HEK293T (cell line): ENCODE results near the gene LARP4B.

Source experiments
- CTCF ChIA-PET: fragments of 350-600 bp; formaldehyde crosslinking; extraction: SDS; loops from one replicate; lab custom pipeline; 2021; ENCODE audit warnings: antibody characterized with exemption, inconsistent platforms; lab: Yijun Ruan, JAX
- POLR2A ChIA-PET: fragments of 350-600 bp; formaldehyde crosslinking; extraction: SDS; loops from one replicate; lab custom pipeline; 2020; ENCODE audit warnings: antibody characterized with exemption, inconsistent platforms; lab: Yijun Ruan, JAX
- DNase-seq: peaks from one replicate; pipeline ENCODE4 v3.0.0; 2012; ENCODE audit warnings: mixed read lengths; ENCODE audit errors: extremely low spot score
- ARNT ChIP-seq: fragments of 450-650 bp; IDR thresholded peaks from 2 replicates; pipeline ENCODE4 v1.6.1; 2017; ENCODE audit warnings: mild to moderate bottlenecking
- BHLHE40 ChIP-seq: fragments of 450-650 bp; IDR thresholded peaks from 2 replicates; pipeline ENCODE4 v1.6.1; 2016; ENCODE audit warnings: mild to moderate bottlenecking, moderate library complexity, borderline replicate concordance
- CTBP1 ChIP-seq: fragments of 450-650 bp; IDR thresholded peaks from 2 replicates; pipeline ENCODE4 v1.6.1; 2016; ENCODE audit warnings: borderline replicate concordance
- ELF4 ChIP-seq: fragments of 450-650 bp; IDR thresholded peaks from 2 replicates; pipeline ENCODE4 v1.6.1; 2017; ENCODE audit warnings: antibody characterized with exemption
- FOXA1 ChIP-seq: fragments of 450-650 bp; IDR thresholded peaks from 2 replicates; pipeline ENCODE4 v1.6.1; 2016; ENCODE audit warnings: mild to moderate bottlenecking
- FOXK2 ChIP-seq: fragments of 450-650 bp; IDR thresholded peaks from 2 replicates; pipeline ENCODE4 v1.6.1; 2016; ENCODE audit warnings: mild to moderate bottlenecking
- FOXM1 ChIP-seq: fragments of 450-650 bp; IDR thresholded peaks from 2 replicates; pipeline ENCODE4 v1.6.1; 2017; ENCODE audit warnings: mild to moderate bottlenecking, borderline replicate concordance
- HDGF ChIP-seq: fragments of 450-650 bp; IDR thresholded peaks from 2 replicates; pipeline ENCODE4 v1.6.1; 2017; ENCODE audit warnings: antibody characterized with exemption, borderline replicate concordance
- L3MBTL2 ChIP-seq: fragments of 450-650 bp; conservative IDR thresholded peaks from 2 replicates; pipeline ENCODE4 v1.6.1; 2016; ENCODE audit warnings: mild to moderate bottlenecking
- LEF1 ChIP-seq: fragments of 450-650 bp; IDR thresholded peaks from 2 replicates; pipeline ENCODE4 v1.6.1; 2017; ENCODE audit warnings: mild to moderate bottlenecking, borderline replicate concordance
- NFRKB ChIP-seq: fragments of 450-650 bp; IDR thresholded peaks from 2 replicates; pipeline ENCODE4 v1.6.1; 2016; ENCODE audit warnings: mild to moderate bottlenecking, moderate library complexity
- SP1 ChIP-seq: fragments of 450-650 bp; IDR thresholded peaks from 2 replicates; pipeline ENCODE4 v1.6.1; 2017
- SUZ12 ChIP-seq: fragments of 450-650 bp; IDR thresholded peaks from 2 replicates; pipeline ENCODE4 v1.6.1; 2016; ENCODE audit warnings: mild to moderate bottlenecking
- TARDBP ChIP-seq: fragments of 450-650 bp; IDR thresholded peaks from 2 replicates; pipeline ENCODE4 v1.6.1; 2016
- ZNF384 ChIP-seq: fragments of 450-650 bp; IDR thresholded peaks from 2 replicates; pipeline ENCODE4 v1.6.1; 2016
- TF ChIP-seq, protein P1 (sequence below): fragments of 450-650 bp; IDR thresholded peaks from 2 replicates; pipeline ENCODE4 v1.6.1; 2016

Gene LARP4B

DNA sequence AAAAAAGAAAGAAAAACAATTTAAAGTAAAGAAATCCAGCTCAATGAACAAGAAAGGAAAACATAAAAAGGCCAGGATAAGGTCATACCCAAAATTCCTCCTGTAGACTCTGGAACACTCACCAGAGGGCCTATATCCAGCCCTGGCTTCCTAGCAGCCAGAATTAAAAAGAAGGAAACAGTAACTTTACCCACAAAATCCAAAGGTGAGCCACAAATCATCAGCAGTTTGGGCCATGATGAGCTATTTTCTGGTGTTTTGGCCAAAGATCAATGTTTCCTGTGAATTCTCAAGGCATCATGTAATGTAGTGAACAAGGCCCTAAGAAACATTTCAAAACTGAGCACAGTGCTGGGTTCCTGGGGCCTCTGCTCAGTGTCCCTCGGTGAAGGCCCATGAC lies 87.8 kb downstream of the LARP4B start:
- no peak for DNase-seq
- CTCF ChIA-PET: no interaction called here
- TF ChIP-seq ZNF384: no peak
- TF ChIP-seq SP1: no peak
- no peak for TF ChIP-seq TARDBP
- no peak for TF ChIP-seq L3MBTL2
- TF ChIP-seq BHLHE40: no peak
- no peak for TF ChIP-seq FOXM1
- TF ChIP-seq FOXA1: no peak
- TF ChIP-seq ELF4: no peak
- TF ChIP-seq CTBP1: no peak
- TF ChIP-seq, protein P1, sequence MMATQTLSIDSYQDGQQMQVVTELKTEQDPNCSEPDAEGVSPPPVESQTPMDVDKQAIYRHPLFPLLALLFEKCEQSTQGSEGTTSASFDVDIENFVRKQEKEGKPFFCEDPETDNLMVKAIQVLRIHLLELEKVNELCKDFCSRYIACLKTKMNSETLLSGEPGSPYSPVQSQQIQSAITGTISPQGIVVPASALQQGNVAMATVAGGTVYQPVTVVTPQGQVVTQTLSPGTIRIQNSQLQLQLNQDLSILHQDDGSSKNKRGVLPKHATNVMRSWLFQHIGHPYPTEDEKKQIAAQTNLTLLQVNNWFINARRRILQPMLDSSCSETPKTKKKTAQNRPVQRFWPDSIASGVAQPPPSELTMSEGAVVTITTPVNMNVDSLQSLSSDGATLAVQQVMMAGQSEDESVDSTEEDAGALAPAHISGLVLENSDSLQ: no peak
- TF ChIP-seq HDGF: no peak
- no peak for TF ChIP-seq LEF1
- no peak for TF ChIP-seq SUZ12
- no peak for TF ChIP-seq FOXK2
- POLR2A ChIA-PET: no interaction called here

DNA sequence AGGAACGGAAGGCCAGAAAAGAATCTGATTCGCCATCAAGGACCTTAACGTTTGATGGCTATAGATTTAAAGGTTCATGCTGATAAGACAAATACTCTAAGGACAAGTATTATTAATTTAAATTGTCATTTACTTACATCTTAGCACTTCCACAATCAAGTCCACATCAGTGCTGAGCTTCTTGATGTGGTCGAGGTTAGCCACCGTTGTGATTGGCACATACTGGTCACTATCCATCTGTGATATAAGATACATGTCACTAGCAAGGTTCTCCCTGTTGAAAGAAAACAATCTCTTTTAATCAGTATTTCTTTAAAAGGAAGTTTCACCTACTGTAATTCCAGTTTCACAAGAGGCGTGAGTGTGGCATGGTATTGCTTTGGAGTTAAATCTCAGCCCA lies 88.7 kb downstream of the LARP4B start:
- no peak for DNase-seq
- TF ChIP-seq ZNF384 (no peak), FOXK2 (no peak), NFRKB (no peak), SP1 (no peak), ELF4 (no peak), TARDBP (no peak), FOXA1 (no peak), BHLHE40 (no peak), FOXM1 (no peak), L3MBTL2 (no peak), LEF1 (no peak), SUZ12 (no peak)
- TF ChIP-seq, protein P1: no peak
- ChIA-PET POLR2A (no interaction called here), CTCF (no interaction called here)

DNA sequence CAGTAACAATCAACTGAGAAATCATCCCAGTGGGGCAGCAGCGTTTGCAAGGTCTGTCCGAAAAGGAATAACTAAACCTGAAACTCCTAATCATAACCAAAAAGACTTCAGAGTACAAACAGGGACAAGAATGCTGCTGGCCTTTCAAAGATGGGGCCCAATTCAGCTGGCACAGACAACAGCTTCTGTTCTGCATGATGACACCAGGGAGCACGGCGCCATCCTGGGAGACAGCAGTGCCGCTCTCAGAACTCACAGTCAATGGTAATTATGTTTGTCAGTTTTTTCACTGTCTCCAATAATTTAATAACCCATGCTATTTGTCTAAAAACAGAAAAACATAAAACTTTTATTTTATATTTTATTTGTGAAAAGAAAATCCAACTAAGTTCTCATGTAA lies 90.0 kb downstream of the LARP4B start:
- TF ChIP-seq FOXA1 (no peak), SP1 (no peak), CTBP1 (no peak), SUZ12 (no peak), BHLHE40 (no peak), FOXM1 (no peak), FOXK2 (no peak), ARNT (no peak), NFRKB (no peak), L3MBTL2 (no peak), ZNF384 (no peak), TARDBP (no peak), HDGF (no peak), LEF1 (no peak), ELF4 (no peak)
- TF ChIP-seq, protein P1: no peak

DNA sequence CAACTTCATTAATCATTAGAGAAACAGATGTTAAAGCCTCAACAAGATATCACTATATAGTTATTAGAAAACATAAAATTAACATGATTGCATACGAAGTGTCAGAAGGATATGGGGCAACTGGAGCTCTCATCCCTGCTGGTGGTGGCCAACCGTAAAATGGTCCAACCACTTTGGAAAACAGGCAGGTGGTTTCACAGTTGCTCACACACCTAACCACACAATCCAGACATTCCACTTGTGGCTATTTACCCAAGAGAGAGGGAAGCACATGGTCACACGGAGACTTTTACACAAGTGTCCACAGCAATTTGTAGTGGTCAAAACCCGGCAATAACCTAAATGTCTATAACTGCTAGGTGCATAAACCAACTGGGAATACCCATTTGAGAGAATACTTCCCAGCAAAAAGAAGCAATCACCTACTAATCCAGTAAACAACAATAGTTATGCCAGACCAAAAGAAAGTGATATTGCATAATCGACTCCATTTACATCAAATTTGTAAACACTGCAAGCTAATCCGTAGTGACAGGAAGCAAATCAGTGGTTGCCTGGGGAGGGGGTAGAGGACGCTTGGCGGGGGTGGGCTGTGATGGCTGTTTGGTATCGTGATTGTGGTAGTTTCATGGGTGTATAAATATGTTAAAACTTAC lies 91.8 kb downstream of the LARP4B start:
- TF ChIP-seq FOXK2 (no peak), NFRKB (no peak), FOXM1 (no peak), ZNF384 (no peak), LEF1 (no peak)
- DNase-seq: no peak
- POLR2A ChIA-PET: no interaction called here
- CTCF ChIA-PET: no interaction called here

More for the DNA sequence above, 90.0 kb downstream of the LARP4B start:
- CTCF ChIA-PET: no interaction called here
- POLR2A ChIA-PET: no interaction called here
- no peak for DNase-seq

DNA sequence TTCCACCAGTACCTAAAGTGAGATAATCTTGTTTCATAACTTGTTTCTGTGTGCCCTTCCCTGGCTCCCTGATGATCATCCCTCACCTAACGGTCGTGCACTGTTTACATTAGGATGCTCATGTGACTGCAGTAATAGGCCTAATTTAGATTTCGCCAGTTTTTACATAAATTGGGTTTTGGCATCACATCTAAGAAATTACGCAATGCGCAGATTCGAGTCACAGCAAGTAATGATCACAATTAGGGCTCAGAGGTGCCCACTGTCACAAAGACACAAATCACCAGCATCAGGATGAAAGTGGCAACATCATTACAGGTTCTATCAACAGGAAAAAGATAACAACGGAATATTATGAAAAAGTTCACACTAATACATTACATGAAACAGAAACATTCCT lies 94.7 kb downstream of the LARP4B start:
- no peak for DNase-seq
- TF ChIP-seq, protein P1: no peak
- TF ChIP-seq TARDBP: no peak
- TF ChIP-seq ARNT: no peak
- POLR2A ChIA-PET: no interaction called here
- CTCF ChIA-PET: no interaction called here

DNA sequence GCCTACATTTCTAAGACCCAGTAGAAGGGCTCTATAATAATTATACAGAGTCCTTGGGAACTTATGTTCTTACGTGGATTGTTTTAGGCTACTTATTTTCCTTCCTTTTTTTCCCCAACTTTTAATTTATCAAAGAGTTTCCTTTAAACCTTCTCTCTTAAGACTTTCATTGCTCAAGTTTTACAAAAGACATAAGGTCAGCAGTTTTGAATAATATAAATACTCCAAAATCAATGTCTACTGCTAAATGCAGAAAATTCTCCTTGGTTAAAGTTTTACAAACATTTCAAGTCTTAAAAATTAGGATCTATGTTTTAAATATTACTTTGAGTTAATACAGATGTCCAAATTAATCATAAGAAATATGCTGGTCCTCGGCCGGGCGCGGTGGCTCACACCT lies 97.0 kb downstream of the LARP4B start:
- TF ChIP-seq CTBP1: no peak
- no peak for TF ChIP-seq ARNT
- TF ChIP-seq TARDBP: no peak
- TF ChIP-seq, protein P1: no peak
- TF ChIP-seq NFRKB: no peak
- CTCF ChIA-PET: no interaction called here
- no peak for DNase-seq
- POLR2A ChIA-PET: no interaction called here
